HS-27A (cell line): Measurements from ENCODE around the gene HDAC4.

ENCODE experiments used
- DNase-seq: peaks from one replicate; pipeline ENCODE4 v3.0.0-alpha.2; 2012; ENCODE audit warnings: low read depth, missing footprints

Gene HDAC4

GRCh38 chr2:239008004-239008403 is 392.8 kb downstream of the HDAC4 start:
- DNase-seq, result no peak

- DNase-seq, result no peak
Observed at GRCh38 chr2:239006622-239007285, 394.1 kb downstream of the HDAC4 start.

- no peak for DNase-seq
Observed at GRCh38 chr2:239005586-239005985, 395.2 kb downstream of the HDAC4 start.

GRCh38 chr2:239004274-239005015 is 396.4 kb downstream of the HDAC4 start:
- DNase-seq, result no peak

- DNase-seq, result no peak
Observed at GRCh38 chr2:239003624-239004273, 397.1 kb downstream of the HDAC4 start.

GRCh38 chr2:239002954-239003623 is 397.7 kb downstream of the HDAC4 start:
- no peak for DNase-seq

GRCh38 chr2:239002591-239002953 is 398.2 kb downstream of the HDAC4 start:
- DNase-seq, result no peak

GRCh38 chr2:239001794-239002193 is 399.0 kb downstream of the HDAC4 start:
- DNase-seq, result no peak

GRCh38 chr2:239000500-239001073 is 400.2 kb downstream of the HDAC4 start:
- no peak for DNase-seq

- no peak for DNase-seq
Observed at GRCh38 chr2:239000089-239000488, 400.7 kb downstream of the HDAC4 start.

- DNase-seq, result no peak
Observed at GRCh38 chr2:238999291-238999741, 401.5 kb downstream of the HDAC4 start.

GRCh38 chr2:238998801-238999200 is 402.0 kb downstream of the HDAC4 start:
- no peak for DNase-seq
